ENCODE measurements around the gene UBE4A. TPM values are rescaled to one million over a fixed set of nuclear protein-coding genes. Genes with fewer than 3 reads are reported as not detected.

Gene UBE4A
- total RNA-seq, 1 donor from 2014 or later = 44.0 TPM

GRCh38 chr11:118341815-118342489 lies 17.4 kb upstream of the UBE4A start:
- TF ChIP-seq, protein P1, sequence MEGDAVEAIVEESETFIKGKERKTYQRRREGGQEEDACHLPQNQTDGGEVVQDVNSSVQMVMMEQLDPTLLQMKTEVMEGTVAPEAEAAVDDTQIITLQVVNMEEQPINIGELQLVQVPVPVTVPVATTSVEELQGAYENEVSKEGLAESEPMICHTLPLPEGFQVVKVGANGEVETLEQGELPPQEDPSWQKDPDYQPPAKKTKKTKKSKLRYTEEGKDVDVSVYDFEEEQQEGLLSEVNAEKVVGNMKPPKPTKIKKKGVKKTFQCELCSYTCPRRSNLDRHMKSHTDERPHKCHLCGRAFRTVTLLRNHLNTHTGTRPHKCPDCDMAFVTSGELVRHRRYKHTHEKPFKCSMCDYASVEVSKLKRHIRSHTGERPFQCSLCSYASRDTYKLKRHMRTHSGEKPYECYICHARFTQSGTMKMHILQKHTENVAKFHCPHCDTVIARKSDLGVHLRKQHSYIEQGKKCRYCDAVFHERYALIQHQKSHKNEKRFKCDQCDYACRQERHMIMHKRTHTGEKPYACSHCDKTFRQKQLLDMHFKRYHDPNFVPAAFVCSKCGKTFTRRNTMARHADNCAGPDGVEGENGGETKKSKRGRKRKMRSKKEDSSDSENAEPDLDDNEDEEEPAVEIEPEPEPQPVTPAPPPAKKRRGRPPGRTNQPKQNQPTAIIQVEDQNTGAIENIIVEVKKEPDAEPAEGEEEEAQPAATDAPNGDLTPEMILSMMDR (IDR thresholded peaks at IDR 0.05; ENCODE audit: partially characterized antibody, unreplicated experiment) = no peak
- peaks cover 5% of the 10 kb centered on the region for H3K9me3 Mint-ChIP-seq (ENCODE audit: unreplicated experiment)
- no peaks in the 10 kb centered on the region for H3K36me3 Mint-ChIP-seq (ENCODE audit: unreplicated experiment)
- H3K27ac Mint-ChIP-seq (ENCODE audit: unreplicated experiment) = no peak overlapping the region
- no peak overlapping the region for H3K4me3 Mint-ChIP-seq (ENCODE audit: unreplicated experiment)
- H3K4me1 Mint-ChIP-seq (ENCODE audit: low read depth, unreplicated experiment) = no peaks in the 10 kb centered on the region
- no peaks in the 10 kb centered on the region for H3K27me3 Mint-ChIP-seq (ENCODE audit: unreplicated experiment)
- no peak for DNase-seq

DNA sequence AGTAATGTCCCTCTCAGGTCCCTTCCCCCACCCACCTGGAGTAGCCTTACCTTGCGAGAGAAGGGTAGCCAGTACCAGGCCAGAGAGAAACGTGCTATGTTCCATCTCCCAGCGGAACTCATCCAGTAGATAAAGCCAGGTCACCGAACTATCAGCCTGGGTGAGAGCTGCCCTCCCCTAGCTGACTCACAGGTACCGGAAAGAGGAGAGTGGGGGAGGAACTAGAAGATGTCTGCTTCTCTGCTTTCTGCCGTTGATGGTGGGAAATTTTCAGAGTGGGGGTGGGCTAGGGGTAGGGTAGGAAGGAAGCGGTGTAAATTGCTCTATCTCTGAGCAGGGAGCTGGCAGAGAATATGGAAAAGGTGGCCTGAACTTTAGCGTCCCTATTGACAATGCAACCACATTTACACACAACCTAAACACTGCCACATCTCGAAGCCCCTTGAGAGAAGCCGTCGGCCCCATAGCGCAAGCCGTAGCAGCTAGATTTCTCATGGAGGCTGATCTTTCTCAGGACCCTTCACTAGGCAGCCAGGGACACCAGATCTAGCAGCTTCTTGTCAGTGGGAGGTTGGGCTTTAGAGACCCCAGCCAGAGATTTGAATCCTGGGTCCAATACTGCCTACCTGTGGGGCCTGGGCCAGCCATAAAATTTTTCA lies 16.8 kb upstream of the UBE4A start, which contains the start of gene CD3D:
Gene CD3D (minus strand): TSS at position 203 of the 659 bp plus-strand sequence. CDS start 98 bp downstream, at position 105.
- Mint-ChIP-seq H3K36me3 (ENCODE audit: unreplicated experiment) (no peaks in the 10 kb centered on the region), H3K4me1 (ENCODE audit: low read depth, unreplicated experiment) (no peaks in the 10 kb centered on the region), H3K27me3 (ENCODE audit: unreplicated experiment) (peaks cover 1% of the 10 kb centered on the region), H3K27ac (ENCODE audit: unreplicated experiment) (no peak within 1 kb of the TSS), H3K4me3 (ENCODE audit: unreplicated experiment) (no peak within 1 kb of the TSS), H3K9me3 (ENCODE audit: unreplicated experiment) (peaks cover 5% of the 10 kb centered on the region)
- DNase-seq = no peak
- TF ChIP-seq, protein P1 (IDR thresholded peaks at IDR 0.05; ENCODE audit: partially characterized antibody, unreplicated experiment) = no peak

DNA sequence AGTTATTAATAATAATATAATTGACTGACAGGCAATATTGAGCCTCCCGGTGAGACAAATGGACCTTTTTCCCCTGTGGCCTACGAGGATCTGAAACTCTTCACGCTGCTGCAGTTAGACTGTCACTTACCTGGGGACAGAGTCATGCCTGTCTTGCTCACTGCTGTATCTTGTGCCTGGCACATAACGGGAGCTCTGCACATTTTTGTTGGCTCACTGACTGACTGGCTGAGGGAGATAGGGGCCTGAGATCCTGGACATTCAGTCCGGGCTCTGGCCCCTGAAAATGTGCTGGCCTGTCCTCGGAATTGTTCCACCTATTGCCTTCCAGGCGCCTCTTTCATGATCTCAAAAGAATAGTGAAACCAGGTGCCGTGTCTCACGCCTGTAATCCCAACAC lies 16.2 kb upstream of the UBE4A start:
- Mint-ChIP-seq H3K9me3 (ENCODE audit: unreplicated experiment) (peaks cover 5% of the 10 kb centered on the region), H3K4me3 (ENCODE audit: unreplicated experiment) (no peak overlapping the region), H3K36me3 (ENCODE audit: unreplicated experiment) (no peaks in the 10 kb centered on the region), H3K27me3 (ENCODE audit: unreplicated experiment) (peaks cover 1% of the 10 kb centered on the region), H3K27ac (ENCODE audit: unreplicated experiment) (no peak overlapping the region), H3K4me1 (ENCODE audit: low read depth, unreplicated experiment) (no peaks in the 10 kb centered on the region)
- TF ChIP-seq, protein P1 (IDR thresholded peaks at IDR 0.05; ENCODE audit: partially characterized antibody, unreplicated experiment) = no peak
- DNase-seq = no peak

DNA sequence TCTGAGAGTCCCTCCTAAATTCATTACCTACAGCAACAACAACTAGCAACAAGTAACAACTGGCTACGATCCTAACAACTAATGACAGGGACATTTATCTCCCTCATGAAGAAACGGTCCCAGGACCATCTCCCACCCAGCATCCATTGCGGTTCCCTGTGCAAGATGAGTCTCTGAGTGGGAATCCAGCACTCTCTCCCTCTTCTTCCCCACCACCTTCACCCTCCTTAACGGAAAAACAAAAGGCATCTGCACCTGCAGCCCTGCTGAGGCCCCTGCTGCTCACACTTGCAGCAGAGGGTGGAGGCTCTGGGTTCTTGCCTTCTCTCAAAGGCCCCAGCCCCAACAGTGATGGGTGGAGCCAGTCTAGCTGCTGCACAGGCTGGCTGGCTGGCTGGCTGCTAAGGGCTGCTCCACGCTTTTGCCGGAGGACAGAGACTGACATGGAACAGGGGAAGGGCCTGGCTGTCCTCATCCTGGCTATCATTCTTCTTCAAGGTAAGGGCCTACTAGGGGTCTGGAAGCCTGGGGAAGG lies 15.4 kb upstream of the UBE4A start, which contains the start of gene CD3G:
Gene CD3G (plus strand): TSS at position 364 of the 535 bp plus-strand sequence. CDS start 80 bp downstream, at position 444.
- DNase-seq = no peak
- peaks cover 4% of the 10 kb centered on the region for H3K9me3 Mint-ChIP-seq (ENCODE audit: unreplicated experiment)
- H3K27ac Mint-ChIP-seq (ENCODE audit: unreplicated experiment) = no peak within 1 kb of the TSS
- peaks cover 1% of the 10 kb centered on the region for H3K27me3 Mint-ChIP-seq (ENCODE audit: unreplicated experiment)
- TF ChIP-seq, protein P1 (IDR thresholded peaks at IDR 0.05; ENCODE audit: partially characterized antibody, unreplicated experiment) = no peak
- H3K36me3 Mint-ChIP-seq (ENCODE audit: unreplicated experiment) = no peaks in the 10 kb centered on the region
- no peaks in the 10 kb centered on the region for H3K4me1 Mint-ChIP-seq (ENCODE audit: low read depth, unreplicated experiment)
- H3K4me3 Mint-ChIP-seq (ENCODE audit: unreplicated experiment) = no peak within 1 kb of the TSS

GRCh38 chr11:118349475-118349874 lies 9.9 kb upstream of the UBE4A start:
- Mint-ChIP-seq H3K36me3 (ENCODE audit: unreplicated experiment) (no peaks in the 10 kb centered on the region), H3K9me3 (ENCODE audit: unreplicated experiment) (peaks cover 4% of the 10 kb centered on the region), H3K4me1 (ENCODE audit: low read depth, unreplicated experiment) (no peaks in the 10 kb centered on the region), H3K27ac (ENCODE audit: unreplicated experiment) (no peak overlapping the region), H3K27me3 (ENCODE audit: unreplicated experiment) (peaks cover 1% of the 10 kb centered on the region), H3K4me3 (ENCODE audit: unreplicated experiment) (no peak overlapping the region)
- no peak for DNase-seq
- TF ChIP-seq, protein P1 (IDR thresholded peaks at IDR 0.05; ENCODE audit: partially characterized antibody, unreplicated experiment) = no peak

All from glutamatergic neuron (in vitro differentiated cells).